ENCODE data around the gene ENO2. TPM values are rescaled to one million over a fixed set of nuclear protein-coding genes. Genes with fewer than 3 reads are reported as not detected.

Gene ENO2
- total RNA-seq, 2 experiments from 2014 or later = 85.6 to 103 TPM

GRCh38 chr12:6957741-6958608, 43.6 kb downstream of the ENO2 start:
- Mint-ChIP-seq H3K9me3 (no peaks in the 10 kb centered on the region), H3K4me3 (peak overlapping the region; percentile 92), H3K36me3 (ENCODE audit: low read depth) (peaks cover 88% of the 10 kb centered on the region), H3K4me1 (ENCODE audit: low read depth) (peaks cover 90% of the 10 kb centered on the region), H3K27me3 (no peaks in the 10 kb centered on the region), H3K27ac (peak overlapping the region; percentile 97)
- ATAC-seq (ENCODE audit: poor library complexity) = no peak
- Histone ChIP-seq H3K4me3 (ENCODE audit: low read length) (peak overlapping the region; percentile 50), H3K27me3 (ENCODE audit: control insufficient read depth in 1 of 2, insufficient read depth in 2 of 2, low read length in 2 of 2) (no peaks in the 10 kb centered on the region), H3K4me1 (ENCODE audit: insufficient read depth, low read length) (peaks cover 100% of the 10 kb centered on the region), H3K27ac (ENCODE audit: low read depth in 1 of 2, low read length in 2 of 2) (peak overlapping the region; percentile 90 to 96), H3K36me3 (ENCODE audit: insufficient read depth, low read length) (peaks cover 65% of the 10 kb centered on the region), H3K9me3 (ENCODE audit: control insufficient read depth in 1 of 2, insufficient read depth in 1 of 2, low read length in 2 of 2) (no peaks in the 10 kb centered on the region)
- intact Hi-C loops (cut with DNase I, micrococcal nuclease) = no loop called here
- DNase-seq = peak in 2 of 14 experiments; percentile 32 to 36
- ChIA-PET POLR2A (interaction anchor here (0.7 to 16.4 kb wide), 15 partner anchors 10 to 507 kb away, joined by 3 to 963 read pairs (median 6); partner anchors contain the start of genes C12orf57, C1RL, COPS7A and EMG1), CTCF (interaction anchor here (1.0 to 13.3 kb wide), 4 partner anchors 10 to 86 kb away, joined by 3 to 324 read pairs (median 12); partner anchors contain the start of genes C12orf57, PTPN6 and RNU7-1)
- no peak for TF ChIP-seq CTCF (IDR thresholded peaks at IDR 0.05)

GRCh38 chr12:6958609-6959057, 44.3 kb downstream of the ENO2 start:
- CTCF ChIA-PET = interaction anchor here (1.0 to 13.3 kb wide), 5 partner anchors 11 to 151 kb away, joined by 3 to 324 read pairs (median 4); partner anchors contain the start of genes C12orf57, C1RL, PTPN6 and RNU7-1
- H3K4me1 ChIP-seq (ENCODE audit: insufficient read depth, low read length) = peaks cover 98% of the 10 kb centered on the region
- H3K9me3 ChIP-seq (ENCODE audit: control insufficient read depth in 1 of 2, insufficient read depth in 1 of 2, low read length in 2 of 2) = no peaks in the 10 kb centered on the region
- POLR2A ChIA-PET = interaction anchor here (0.7 to 16.4 kb wide), 16 partner anchors 10 to 507 kb away, joined by 3 to 963 read pairs (median 6); partner anchors contain the start of genes C12orf57, C1RL, COPS7A and EMG1
- H3K36me3 ChIP-seq (ENCODE audit: insufficient read depth, low read length) = peaks cover 59% of the 10 kb centered on the region
- H3K27ac Mint-ChIP-seq = peak overlapping the region; percentile 97
- no peaks in the 10 kb centered on the region for H3K9me3 Mint-ChIP-seq
- no peak for TF ChIP-seq CTCF (IDR thresholded peaks at IDR 0.05)
- peak overlapping the region; percentile 90 to 96 for H3K27ac ChIP-seq (ENCODE audit: low read depth in 1 of 2, low read length in 2 of 2)
- intact Hi-C loops (cut with DNase I, micrococcal nuclease) = no loop called here
- no peak for ATAC-seq (ENCODE audit: poor library complexity)
- DNase-seq = no peak
- no peaks in the 10 kb centered on the region for H3K27me3 ChIP-seq (ENCODE audit: control insufficient read depth in 1 of 2, insufficient read depth in 2 of 2, low read length in 2 of 2)
- H3K36me3 Mint-ChIP-seq (ENCODE audit: low read depth) = peaks cover 81% of the 10 kb centered on the region
- H3K4me1 Mint-ChIP-seq (ENCODE audit: low read depth) = peaks cover 85% of the 10 kb centered on the region
- H3K4me3 ChIP-seq (ENCODE audit: low read length) = peak overlapping the region; percentile 50
- H3K27me3 Mint-ChIP-seq = no peaks in the 10 kb centered on the region
- H3K4me3 Mint-ChIP-seq = peak overlapping the region; percentile 92

- ATAC-seq (ENCODE audit: poor library complexity) (peak; percentile 60), DNase-seq (peak; percentile 57 to 93 (median 69))
- ChIA-PET POLR2A (interaction anchor here (0.8 to 16.4 kb wide), 16 partner anchors 9 to 508 kb away, joined by 3 to 963 read pairs (median 6); partner anchors contain the start of genes C12orf57, C1RL, COPS7A and GAPDH), CTCF (interaction anchor here (1.3 to 13.3 kb wide), 4 partner anchors 11 to 150 kb away, joined by 4 to 324 read pairs (median 12); partner anchors contain the start of genes C12orf57, C1RL, PTPN6 and RNU7-1)
- Mint-ChIP-seq H3K27me3 (no peaks in the 10 kb centered on the region), H3K36me3 (ENCODE audit: low read depth) (peaks cover 75% of the 10 kb centered on the region), H3K27ac (peak overlapping the region; percentile 97), H3K9me3 (no peaks in the 10 kb centered on the region), H3K4me3 (peak overlapping the region; percentile 92), H3K4me1 (ENCODE audit: low read depth) (peaks cover 81% of the 10 kb centered on the region)
- no peaks in the 10 kb centered on the region for H3K9me3 ChIP-seq (ENCODE audit: control insufficient read depth in 1 of 2, insufficient read depth in 1 of 2, low read length in 2 of 2)
- peaks cover 58% of the 10 kb centered on the region for H3K36me3 ChIP-seq (ENCODE audit: insufficient read depth, low read length)
- H3K27me3 ChIP-seq (ENCODE audit: control insufficient read depth in 1 of 2, insufficient read depth in 2 of 2, low read length in 2 of 2) = no peaks in the 10 kb centered on the region
- intact Hi-C loops (cut with DNase I, micrococcal nuclease) = no loop called here
- TF ChIP-seq CTCF (IDR thresholded peaks at IDR 0.05) = no peak
- H3K4me1 ChIP-seq (ENCODE audit: insufficient read depth, low read length) = peaks cover 98% of the 10 kb centered on the region
- peak overlapping the region; percentile 50 for H3K4me3 ChIP-seq (ENCODE audit: low read length)
- H3K27ac ChIP-seq (ENCODE audit: low read depth in 1 of 2, low read length in 2 of 2) = peak overlapping the region; percentile 90 to 96
These were observed 44.9 kb downstream of the ENO2 start for GRCh38 chr12:6959058-6959804.
